GM12873 (cell line): Measurements from ENCODE around the gene FRMPD4.

Experiments used
- CTCF ChIP-seq: IDR thresholded peaks from 2 replicates; pipeline ENCODE4 v1.5.1; 2012; ENCODE audit warnings: low read depth, mild to moderate bottlenecking, moderate library complexity, low read length, control low read depth; ENCODE audit not compliant: insufficient read depth; ENCODE audit errors: missing control alignments

FRMPD4 gene

DNA sequence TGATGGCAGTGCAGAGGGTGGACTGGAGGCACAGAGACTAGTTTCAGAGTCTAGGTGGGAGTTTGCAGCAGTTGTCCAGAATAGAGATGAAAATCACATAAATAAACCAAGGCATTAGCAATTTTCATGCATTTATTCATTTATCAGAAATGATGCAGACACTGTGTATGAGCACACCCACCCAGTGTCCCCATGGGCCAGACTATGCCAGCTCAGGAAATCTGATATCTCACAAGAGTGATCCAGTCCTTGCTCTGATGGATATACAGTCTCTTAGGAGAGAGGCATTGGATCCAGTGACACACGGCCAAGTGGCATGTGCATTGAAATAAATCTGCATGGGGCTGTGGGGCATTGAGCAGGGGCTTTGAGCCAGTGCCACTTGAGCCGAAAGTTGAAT, 228.2 kb downstream of the FRMPD4 start:
- TF ChIP-seq CTCF, result no peak

- no peak for TF ChIP-seq CTCF
Observed at GRCh38 chrX:12367254-12367653, 229.0 kb downstream of the FRMPD4 start.

DNA sequence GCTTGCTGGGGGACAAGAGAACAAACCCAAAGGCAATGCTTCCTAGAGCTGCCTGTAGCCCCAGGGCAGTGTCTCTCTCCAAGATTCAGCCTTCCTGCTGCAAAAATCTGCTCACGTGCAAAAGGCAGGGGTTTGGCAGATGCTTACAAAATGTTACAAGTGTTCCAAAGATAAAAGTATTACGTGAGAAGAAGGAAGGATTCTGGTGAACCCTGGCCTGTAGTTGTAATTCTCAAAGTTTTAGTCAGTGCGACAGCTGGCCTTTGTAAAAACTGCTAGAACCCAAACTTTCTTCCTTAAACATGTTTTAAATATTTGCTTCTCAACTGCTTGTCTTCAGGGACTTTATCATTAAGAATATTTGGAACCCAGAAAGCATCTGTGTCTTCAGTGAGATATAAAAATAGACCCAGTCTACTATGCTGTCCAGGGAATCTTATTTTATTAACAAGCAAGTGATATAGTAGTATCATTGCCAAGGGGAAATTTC, 232.3 kb downstream of the FRMPD4 start:
- no peak for TF ChIP-seq CTCF

- TF ChIP-seq CTCF, result no peak
Observed at GRCh38 chrX:12372111-12372510, 233.8 kb downstream of the FRMPD4 start.

- no peak for TF ChIP-seq CTCF
Observed at GRCh38 chrX:12374286-12374685, 236.0 kb downstream of the FRMPD4 start.

GRCh38 chrX:12378253-12378652, 240.0 kb downstream of the FRMPD4 start:
- no peak for TF ChIP-seq CTCF

- TF ChIP-seq CTCF, result no peak
Observed at GRCh38 chrX:12378706-12379105, 240.4 kb downstream of the FRMPD4 start.
